RWPE2 (cell line): ENCODE data around the gene VPS13A.

Experiments used
- ATAC-seq: fragments of 200-7000 bp; cut with Tn5 transposase; 3 replicates; pipeline ENCODE4 v1.9.1; 2021; ENCODE audit warnings: low read depth
- DNase-seq: peaks from one replicate; pipeline ENCODE4 v3.0.0-alpha.2; 2020; ENCODE audit warnings: low spot score
- H3K27ac ChIP-seq: fragments of 450-650 bp; 2 replicates; pipeline ENCODE4 v1.5.1; 2017; ENCODE audit warnings: mild to moderate bottlenecking; ENCODE audit not compliant: poor library complexity, severe bottlenecking
- H3K27me3 ChIP-seq: fragments of 250-450 bp; sonication (Bioruptor Pico); 2 replicates; pipeline ENCODE4 v1.5.1; 2021; ENCODE audit warnings: mild to moderate bottlenecking, moderate library complexity; ENCODE audit not compliant: insufficient read depth, poor library complexity, severe bottlenecking
- H3K36me3 ChIP-seq: fragments of 250-450 bp; sonication (Bioruptor Pico); 2 replicates; pipeline ENCODE4 v1.5.1; 2020; ENCODE audit warnings: low read depth, mild to moderate bottlenecking, moderate library complexity
- H3K4me1 ChIP-seq: fragments of 250-450 bp; sonication (Bioruptor Pico); 2 replicates; pipeline ENCODE4 v1.5.1; 2021; ENCODE audit warnings: mild to moderate bottlenecking, moderate library complexity; ENCODE audit not compliant: insufficient read depth, poor library complexity, severe bottlenecking
- H3K4me3 ChIP-seq: fragments of 250-450 bp; sonication (Bioruptor Pico); 2 replicates; pipeline ENCODE4 v1.5.1; 2021; ENCODE audit warnings: mild to moderate bottlenecking, moderate library complexity; ENCODE audit not compliant: severe bottlenecking
- H3K9me3 ChIP-seq: fragments of 250-450 bp; sonication (Bioruptor Pico); 2 replicates; pipeline ENCODE4 v1.5.1; 2021; ENCODE audit warnings: mild to moderate bottlenecking, moderate library complexity; ENCODE audit not compliant: severe bottlenecking
- CTCF ChIP-seq: fragments of 450-650 bp; IDR thresholded peaks from one replicate; pipeline ENCODE4 v1.5.1; 2017; ENCODE audit warnings: mild to moderate bottlenecking, moderate library complexity; ENCODE audit not compliant: poor library complexity, severe bottlenecking

The VPS13A gene

GRCh38 chr9:77423841-77424240, 246.5 kb downstream of the VPS13A start:
- Histone ChIP-seq H3K27ac (no peak overlapping the region), H3K9me3 (no peaks in the 10 kb centered on the region), H3K4me1 (no peaks in the 10 kb centered on the region), H3K36me3 (no peaks in the 10 kb centered on the region), H3K4me3 (no peak overlapping the region), H3K27me3 (no peaks in the 10 kb centered on the region)
- no peak for DNase-seq
- no peak for ATAC-seq
- no peak for TF ChIP-seq CTCF

- Histone ChIP-seq H3K4me3 (no peak overlapping the region), H3K27ac (no peak overlapping the region), H3K9me3 (no peaks in the 10 kb centered on the region), H3K27me3 (no peaks in the 10 kb centered on the region), H3K36me3 (no peaks in the 10 kb centered on the region), H3K4me1 (no peaks in the 10 kb centered on the region)
- peak; percentile 52; the same call in 2 of the 3 replicates for ATAC-seq
- DNase-seq, result no peak
- TF ChIP-seq CTCF, result no peak
Measured at GRCh38 chr9:77424993-77425392, 247.7 kb downstream of the VPS13A start.

GRCh38 chr9:77426712-77427111, 249.4 kb downstream of the VPS13A start:
- no peak overlapping the region for H3K4me3 ChIP-seq
- TF ChIP-seq CTCF, result no peak
- no peaks in the 10 kb centered on the region for H3K9me3 ChIP-seq
- DNase-seq (no peak), ATAC-seq (no peak)
- no peaks in the 10 kb centered on the region for H3K36me3 ChIP-seq
- H3K4me1 ChIP-seq, result no peaks in the 10 kb centered on the region
- no peak overlapping the region for H3K27ac ChIP-seq
- H3K27me3 ChIP-seq, result no peaks in the 10 kb centered on the region

GRCh38 chr9:77427256-77427927, 250.1 kb downstream of the VPS13A start:
- Histone ChIP-seq H3K36me3 (no peaks in the 10 kb centered on the region), H3K4me1 (no peaks in the 10 kb centered on the region), H3K27me3 (no peaks in the 10 kb centered on the region), H3K4me3 (no peak overlapping the region), H3K9me3 (no peaks in the 10 kb centered on the region), H3K27ac (no peak overlapping the region)
- no peak for DNase-seq
- TF ChIP-seq CTCF, result no peak
- ATAC-seq, result no peak

- no peaks in the 10 kb centered on the region for H3K27me3 ChIP-seq
- no peak for TF ChIP-seq CTCF
- no peak overlapping the region for H3K4me3 ChIP-seq
- ATAC-seq (no peak), DNase-seq (no peak)
- H3K4me1 ChIP-seq, result no peaks in the 10 kb centered on the region
- H3K9me3 ChIP-seq, result no peaks in the 10 kb centered on the region
- no peak overlapping the region for H3K27ac ChIP-seq
- no peaks in the 10 kb centered on the region for H3K36me3 ChIP-seq
Measured at GRCh38 chr9:77429928-77430327, 252.6 kb downstream of the VPS13A start.
